ENCODE data around the gene ZBTB21.
A peak's percentile ranks its signal among the peaks of the same experiment; 100 is the strongest.
"Not testable (repeated sequence)": the region's sequence is repeated elsewhere in the genome, so short reads cannot be mapped to it uniquely, and the experiment has no call there.

ZBTB21 gene

GRCh38 chr21:41961282-41961701 is 48.9 kb downstream of the ZBTB21 start:
- Histone ChIP-seq H3K4me3 (ENCODE audit: insufficient read length, low read depth) (no peak overlapping the region), H3K9ac (ENCODE audit: insufficient read length, low read depth) (peak overlapping the region; percentile 6), H3K4me1 (ENCODE audit: insufficient read depth, insufficient read length) (peaks cover 32% of the 10 kb centered on the region), H3K27me3 (ENCODE audit: insufficient read depth, insufficient read length) (no peaks in the 10 kb centered on the region), H3K36me3 (ENCODE audit: insufficient read depth, insufficient read length, low read length) (no peaks in the 10 kb centered on the region), H3K9me3 (ENCODE audit: insufficient read depth, low read length) (no peaks in the 10 kb centered on the region)
- DNase-seq (ENCODE audit: low read depth, low spot score) = no peak
- TF ChIP-seq ZNF274 (IDR thresholded peaks at IDR 0.05; ENCODE audit: low read depth, low read length) (no peak), YY1 (IDR thresholded peaks at IDR 0.05; ENCODE audit: insufficient read depth, insufficient read length) (no peak), SUZ12 (IDR thresholded peaks at IDR 0.05; ENCODE audit: extremely low read depth, insufficient read depth, insufficient read length) (no peak)

GRCh38 chr21:41960386-41960785 is 49.8 kb downstream of the ZBTB21 start:
- peaks cover 32% of the 10 kb centered on the region for H3K4me1 ChIP-seq (ENCODE audit: insufficient read depth, insufficient read length)
- no peaks in the 10 kb centered on the region for H3K36me3 ChIP-seq (ENCODE audit: insufficient read depth, insufficient read length, low read length)
- H3K4me3 ChIP-seq (ENCODE audit: insufficient read length, low read depth) = no peak overlapping the region
- no peak for TF ChIP-seq SUZ12 (IDR thresholded peaks at IDR 0.05; ENCODE audit: extremely low read depth, insufficient read depth, insufficient read length)
- TF ChIP-seq YY1 (IDR thresholded peaks at IDR 0.05; ENCODE audit: insufficient read depth, insufficient read length) = no peak
- no peak for DNase-seq (ENCODE audit: low read depth, low spot score)
- H3K9me3 ChIP-seq (ENCODE audit: insufficient read depth, low read length) = no peaks in the 10 kb centered on the region
- no peaks in the 10 kb centered on the region for H3K27me3 ChIP-seq (ENCODE audit: insufficient read depth, insufficient read length)
- H3K9ac ChIP-seq (ENCODE audit: insufficient read length, low read depth) = no peak overlapping the region

- H3K27me3 ChIP-seq (ENCODE audit: insufficient read depth, insufficient read length); H3K9ac ChIP-seq (ENCODE audit: insufficient read length, low read depth); DNase-seq (ENCODE audit: low read depth, low spot score); H3K4me3 ChIP-seq (ENCODE audit: insufficient read length, low read depth); H3K36me3 ChIP-seq (ENCODE audit: insufficient read depth, insufficient read length, low read length); H3K9me3 ChIP-seq (ENCODE audit: insufficient read depth, low read length): not testable (repeated sequence)
- peaks cover 37% of the 10 kb centered on the region for H3K4me1 ChIP-seq (ENCODE audit: insufficient read depth, insufficient read length)
Measured at GRCh38 chr21:41959697-41960096, 50.5 kb downstream of the ZBTB21 start.

- TF ChIP-seq SUZ12 (IDR thresholded peaks at IDR 0.05; ENCODE audit: extremely low read depth, insufficient read depth, insufficient read length) = no peak
- no peak for TF ChIP-seq ZNF274 (IDR thresholded peaks at IDR 0.05; ENCODE audit: low read depth, low read length)
- TF ChIP-seq YY1 (IDR thresholded peaks at IDR 0.05; ENCODE audit: insufficient read depth, insufficient read length) = no peak
- no peaks in the 10 kb centered on the region for H3K27me3 ChIP-seq (ENCODE audit: insufficient read depth, insufficient read length)
- H3K4me3 ChIP-seq (ENCODE audit: insufficient read length, low read depth) = no peak overlapping the region
- H3K9ac ChIP-seq (ENCODE audit: insufficient read length, low read depth) = no peak overlapping the region
- H3K36me3 ChIP-seq (ENCODE audit: insufficient read depth, insufficient read length, low read length) = no peaks in the 10 kb centered on the region
- DNase-seq (ENCODE audit: low read depth, low spot score) = no peak
- no peaks in the 10 kb centered on the region for H3K9me3 ChIP-seq (ENCODE audit: insufficient read depth, low read length)
- peaks cover 44% of the 10 kb centered on the region for H3K4me1 ChIP-seq (ENCODE audit: insufficient read depth, insufficient read length)
Measured at GRCh38 chr21:41958886-41959563, 51.1 kb downstream of the ZBTB21 start.

- Histone ChIP-seq H3K36me3 (ENCODE audit: insufficient read depth, insufficient read length, low read length) (no peaks in the 10 kb centered on the region), H3K4me3 (ENCODE audit: insufficient read length, low read depth) (no peak overlapping the region), H3K9me3 (ENCODE audit: insufficient read depth, low read length) (no peaks in the 10 kb centered on the region), H3K4me1 (ENCODE audit: insufficient read depth, insufficient read length) (peaks cover 45% of the 10 kb centered on the region), H3K27me3 (ENCODE audit: insufficient read depth, insufficient read length) (peaks cover 4% of the 10 kb centered on the region), H3K9ac (ENCODE audit: insufficient read length, low read depth) (no peak overlapping the region)
- no peak for DNase-seq (ENCODE audit: low read depth, low spot score)
- TF ChIP-seq SUZ12 (IDR thresholded peaks at IDR 0.05; ENCODE audit: extremely low read depth, insufficient read depth, insufficient read length) (no peak), YY1 (IDR thresholded peaks at IDR 0.05; ENCODE audit: insufficient read depth, insufficient read length) (no peak), ZNF274 (IDR thresholded peaks at IDR 0.05; ENCODE audit: low read depth, low read length) (no peak)
Measured at GRCh38 chr21:41957991-41958766, 52.0 kb downstream of the ZBTB21 start.

GRCh38 chr21:41956926-41957729 is 53.0 kb downstream of the ZBTB21 start:
- H3K9ac ChIP-seq (ENCODE audit: insufficient read length, low read depth) = no peak overlapping the region
- no peaks in the 10 kb centered on the region for H3K9me3 ChIP-seq (ENCODE audit: insufficient read depth, low read length)
- H3K27me3 ChIP-seq (ENCODE audit: insufficient read depth, insufficient read length) = peaks cover 14% of the 10 kb centered on the region
- no peak overlapping the region for H3K4me3 ChIP-seq (ENCODE audit: insufficient read length, low read depth)
- DNase-seq (ENCODE audit: low read depth, low spot score) = no peak
- peaks cover 41% of the 10 kb centered on the region for H3K4me1 ChIP-seq (ENCODE audit: insufficient read depth, insufficient read length)
- no peak for TF ChIP-seq SUZ12 (IDR thresholded peaks at IDR 0.05; ENCODE audit: extremely low read depth, insufficient read depth, insufficient read length)
- TF ChIP-seq YY1 (IDR thresholded peaks at IDR 0.05; ENCODE audit: insufficient read depth, insufficient read length) = no peak
- TF ChIP-seq ZNF274 (IDR thresholded peaks at IDR 0.05; ENCODE audit: low read depth, low read length) = no peak
- no peaks in the 10 kb centered on the region for H3K36me3 ChIP-seq (ENCODE audit: insufficient read depth, insufficient read length, low read length)

GRCh38 chr21:41955516-41955915 is 54.6 kb downstream of the ZBTB21 start:
- Histone ChIP-seq H3K4me3 (ENCODE audit: insufficient read length, low read depth) (no peak overlapping the region), H3K36me3 (ENCODE audit: insufficient read depth, insufficient read length, low read length) (no peaks in the 10 kb centered on the region), H3K4me1 (ENCODE audit: insufficient read depth, insufficient read length) (peaks cover 44% of the 10 kb centered on the region), H3K27me3 (ENCODE audit: insufficient read depth, insufficient read length) (peaks cover 19% of the 10 kb centered on the region), H3K9ac (ENCODE audit: insufficient read length, low read depth) (no peak overlapping the region), H3K9me3 (ENCODE audit: insufficient read depth, low read length) (no peaks in the 10 kb centered on the region)
- TF ChIP-seq ZNF274 (IDR thresholded peaks at IDR 0.05; ENCODE audit: low read depth, low read length) = no peak
- no peak for TF ChIP-seq YY1 (IDR thresholded peaks at IDR 0.05; ENCODE audit: insufficient read depth, insufficient read length)
- no peak for TF ChIP-seq SUZ12 (IDR thresholded peaks at IDR 0.05; ENCODE audit: extremely low read depth, insufficient read depth, insufficient read length)
- DNase-seq (ENCODE audit: low read depth, low spot score) = no peak
